ENCODE measurements around the gene ZNF528.

ZNF528 gene

GRCh38 chr19:52442179-52442578, 44.5 kb downstream of the ZNF528 start:
- H3K9ac ChIP-seq (ENCODE audit: low read depth in 1 of 2, low read length in 2 of 2), result no peak overlapping the region
- peaks cover 33 to 36% of the 10 kb centered on the region in 2 donors for H3K9me3 ChIP-seq (ENCODE audit: control insufficient read depth in 1 of 2, low read length in 2 of 2)
- no peak overlapping the region for H3K27ac ChIP-seq (ENCODE audit: low read depth, low read length)
- H3K36me3 ChIP-seq (ENCODE audit: control insufficient read depth in 1 of 2, insufficient read depth in 2 of 2, low read length in 2 of 2), result no peaks in the 10 kb centered on the region
- no peaks in the 10 kb centered on the region for H3K4me1 ChIP-seq (ENCODE audit: control insufficient read depth in 1 of 2, insufficient read depth in 2 of 2, low read length in 2 of 2)
- no peaks in the 10 kb centered on the region for H3K27me3 ChIP-seq (ENCODE audit: control insufficient read depth in 1 of 2, insufficient read depth in 2 of 2, low read length in 2 of 2)
- H3K4me3 ChIP-seq (ENCODE audit: low read depth in 1 of 2, low read length in 2 of 2), result no peak overlapping the region

- no peaks in the 10 kb centered on the region for H3K27me3 ChIP-seq (ENCODE audit: control insufficient read depth in 1 of 2, insufficient read depth in 2 of 2, low read length in 2 of 2)
- no peak overlapping the region for H3K9ac ChIP-seq (ENCODE audit: low read depth in 1 of 2, low read length in 2 of 2)
- peaks cover 24 to 29% of the 10 kb centered on the region in 2 donors for H3K9me3 ChIP-seq (ENCODE audit: control insufficient read depth in 1 of 2, low read length in 2 of 2)
- H3K4me1 ChIP-seq (ENCODE audit: control insufficient read depth in 1 of 2, insufficient read depth in 2 of 2, low read length in 2 of 2), result no peaks in the 10 kb centered on the region
- no peaks in the 10 kb centered on the region for H3K36me3 ChIP-seq (ENCODE audit: control insufficient read depth in 1 of 2, insufficient read depth in 2 of 2, low read length in 2 of 2)
- peak overlapping the region in 1 of 2 donors; percentile 5 for H3K4me3 ChIP-seq (ENCODE audit: low read depth in 1 of 2, low read length in 2 of 2)
- H3K27ac ChIP-seq (ENCODE audit: low read depth, low read length), result no peak overlapping the region
Observed at GRCh38 chr19:52444506-52444905, 46.9 kb downstream of the ZNF528 start.

- Histone ChIP-seq H3K9ac (ENCODE audit: low read depth in 1 of 2, low read length in 2 of 2) (no peak overlapping the region), H3K9me3 (ENCODE audit: control insufficient read depth in 1 of 2, low read length in 2 of 2) (peaks cover 31 to 44% of the 10 kb centered on the region in 2 donors), H3K4me3 (ENCODE audit: low read depth in 1 of 2, low read length in 2 of 2) (no peak overlapping the region), H3K36me3 (ENCODE audit: control insufficient read depth in 1 of 2, insufficient read depth in 2 of 2, low read length in 2 of 2) (no peaks in the 10 kb centered on the region), H3K27me3 (ENCODE audit: control insufficient read depth in 1 of 2, insufficient read depth in 2 of 2, low read length in 2 of 2) (no peaks in the 10 kb centered on the region), H3K4me1 (ENCODE audit: control insufficient read depth in 1 of 2, insufficient read depth in 2 of 2, low read length in 2 of 2) (no peaks in the 10 kb centered on the region), H3K27ac (ENCODE audit: low read depth, low read length) (no peak overlapping the region)
Observed at GRCh38 chr19:52451241-52451640, 53.6 kb downstream of the ZNF528 start.

- Histone ChIP-seq H3K27ac (ENCODE audit: low read depth, low read length) (no peak within 1 kb of the TSS), H3K4me1 (ENCODE audit: control insufficient read depth in 1 of 2, insufficient read depth in 2 of 2, low read length in 2 of 2) (no peaks in the 10 kb centered on the region), H3K27me3 (ENCODE audit: control insufficient read depth in 1 of 2, insufficient read depth in 2 of 2, low read length in 2 of 2) (no peaks in the 10 kb centered on the region), H3K36me3 (ENCODE audit: control insufficient read depth in 1 of 2, insufficient read depth in 2 of 2, low read length in 2 of 2) (peaks cover 6 to 8% of the 10 kb centered on the region in 2 donors), H3K4me3 (ENCODE audit: low read depth in 1 of 2, low read length in 2 of 2) (peak within 1 kb of the TSS; percentile 67 to 72), H3K9me3 (ENCODE audit: control insufficient read depth in 1 of 2, low read length in 2 of 2) (peaks cover 42 to 65% of the 10 kb centered on the region in 2 donors), H3K9ac (ENCODE audit: low read depth in 1 of 2, low read length in 2 of 2) (no peak within 1 kb of the TSS)
Observed at GRCh38 chr19:52453324-52454094, 55.9 kb downstream of the ZNF528 start, which contains the start of gene ZNF578. TSS of gene ZNF578 (plus strand) at chr19:52453553. CDS start at chr19:52501846, 48,293 bp downstream.

DNA sequence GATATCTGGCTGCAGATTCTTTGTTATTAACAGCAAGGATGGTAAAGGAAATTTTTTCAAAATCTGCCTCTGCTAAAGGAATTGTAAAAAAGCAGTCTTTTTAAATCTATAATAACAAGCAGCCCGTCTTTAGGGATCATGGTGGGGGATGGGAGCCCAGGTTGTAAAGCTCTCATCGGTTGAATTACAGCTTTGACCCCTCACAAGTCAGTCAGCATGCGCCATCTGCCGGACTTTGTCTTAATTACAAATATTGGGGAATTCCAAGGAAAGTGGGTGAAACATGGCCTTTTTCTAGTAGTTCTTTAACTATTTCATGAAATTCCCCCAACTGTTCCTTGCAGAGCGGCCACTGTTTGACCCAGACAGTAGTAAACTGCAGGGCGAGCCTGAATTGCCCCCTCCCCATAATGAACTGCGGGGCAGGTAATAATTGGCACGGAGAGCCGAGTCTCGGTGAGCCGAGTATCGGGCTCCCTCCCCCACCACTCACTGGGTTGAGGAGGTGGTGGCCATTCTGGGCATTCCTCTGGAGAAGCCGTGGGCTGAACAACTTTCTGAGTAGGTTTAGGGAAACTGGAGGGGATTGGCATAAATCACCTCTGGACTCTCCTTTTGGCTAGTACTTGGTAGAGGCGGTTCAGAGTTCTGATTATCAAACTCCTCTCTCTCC, 67.3 kb downstream of the ZNF528 start:
- no peak overlapping the region for H3K27ac ChIP-seq (ENCODE audit: low read depth, low read length)
- no peaks in the 10 kb centered on the region for H3K36me3 ChIP-seq (ENCODE audit: control insufficient read depth in 1 of 2, insufficient read depth in 2 of 2, low read length in 2 of 2)

More for the DNA sequence above, 67.3 kb downstream of the ZNF528 start:
- peaks cover 78 to 85% of the 10 kb centered on the region in 2 donors for H3K9me3 ChIP-seq (ENCODE audit: control insufficient read depth in 1 of 2, low read length in 2 of 2)
- no peaks in the 10 kb centered on the region for H3K4me1 ChIP-seq (ENCODE audit: control insufficient read depth in 1 of 2, insufficient read depth in 2 of 2, low read length in 2 of 2)
- H3K4me3 ChIP-seq (ENCODE audit: low read depth in 1 of 2, low read length in 2 of 2), result no peak overlapping the region
- no peaks in the 10 kb centered on the region for H3K27me3 ChIP-seq (ENCODE audit: control insufficient read depth in 1 of 2, insufficient read depth in 2 of 2, low read length in 2 of 2)
- no peak overlapping the region for H3K9ac ChIP-seq (ENCODE audit: low read depth in 1 of 2, low read length in 2 of 2)

Measured in duodenal mucosa (tissue), 2 donors.